ENCODE data around the gene CTNNBIP1. TPM values are rescaled to one million over a fixed set of nuclear protein-coding genes. Genes with fewer than 3 reads are reported as not detected.
"Not testable (repeated sequence)": the region's sequence is repeated elsewhere in the genome, so short reads cannot be mapped to it uniquely, and the experiment has no call there.

The CTNNBIP1 gene
- total RNA-seq, 2 donors from 2014 or later = 65.0 to 69.5 TPM

- Mint-ChIP-seq H3K27ac (no peak overlapping the region), H3K4me3 (no peak overlapping the region), H3K9me3 (no peaks in the 10 kb centered on the region), H3K36me3 (ENCODE audit: low read depth) (no peaks in the 10 kb centered on the region), H3K4me1 (peaks cover 15% of the 10 kb centered on the region), H3K27me3 (ENCODE audit: insufficient read depth) (no peaks in the 10 kb centered on the region)
- no peak for DNase-seq
- Histone ChIP-seq H3K27me3 (ENCODE audit: control insufficient read depth, insufficient read depth, low read length, poor library complexity, severe bottlenecking) (no peaks in the 10 kb centered on the region), H3K9ac (ENCODE audit: extremely low read depth, low read length, poor library complexity, severe bottlenecking) (no peak overlapping the region), H3K27ac (ENCODE audit: low read depth, low read length) (no peak overlapping the region), H3K36me3 (ENCODE audit: control insufficient read depth, insufficient read depth, low read length) (no peaks in the 10 kb centered on the region), H3K9me3 (ENCODE audit: control insufficient read depth, low read length) (no peaks in the 10 kb centered on the region), H3K4me1 (ENCODE audit: control insufficient read depth, insufficient read depth, low read length) (no peaks in the 10 kb centered on the region), H3K4me3 (ENCODE audit: low read length) (no peak overlapping the region)
- TF ChIP-seq CTCF (conservative IDR thresholded peaks at IDR 0.05) = no peak
- WGBS, 2 experiments (ENCODE audit: insufficient coverage in 1 of 2, insufficient read length in 1 of 2) = 100% methylated on average over 1 of the region's 1 CpG
Observed at GRCh38 chr1:9917901-9918300, 7.8 kb upstream of the CTNNBIP1 start.

GRCh38 chr1:9917495-9917894 lies 7.4 kb upstream of the CTNNBIP1 start:
- not testable (repeated sequence) for H3K4me3 ChIP-seq (ENCODE audit: low read length); H3K36me3 Mint-ChIP-seq (ENCODE audit: low read depth); H3K27me3 Mint-ChIP-seq (ENCODE audit: insufficient read depth); H3K9ac ChIP-seq (ENCODE audit: extremely low read depth, low read length, poor library complexity, severe bottlenecking); H3K4me1 ChIP-seq (ENCODE audit: control insufficient read depth, insufficient read depth, low read length); H3K9me3 Mint-ChIP-seq; H3K27ac ChIP-seq (ENCODE audit: low read depth, low read length); H3K36me3 ChIP-seq (ENCODE audit: control insufficient read depth, insufficient read depth, low read length); H3K4me3 Mint-ChIP-seq; H3K27ac Mint-ChIP-seq; H3K27me3 ChIP-seq (ENCODE audit: control insufficient read depth, insufficient read depth, low read length, poor library complexity, severe bottlenecking); DNase-seq; H3K9me3 ChIP-seq (ENCODE audit: control insufficient read depth, low read length)
- peaks cover 11% of the 10 kb centered on the region for H3K4me1 Mint-ChIP-seq
- 87% methylated on average over 3 of the region's 3 CpGs; no CpG with 5 or more reads in 1 of the 2 experiments for WGBS, 2 experiments (ENCODE audit: insufficient coverage in 1 of 2, insufficient read length in 1 of 2)

- no peak overlapping the region for H3K27ac ChIP-seq (ENCODE audit: low read depth, low read length)
- H3K9me3 ChIP-seq (ENCODE audit: control insufficient read depth, low read length) = no peaks in the 10 kb centered on the region
- Mint-ChIP-seq H3K27me3 (ENCODE audit: insufficient read depth) (no peaks in the 10 kb centered on the region), H3K36me3 (ENCODE audit: low read depth) (no peaks in the 10 kb centered on the region), H3K9me3 (no peaks in the 10 kb centered on the region), H3K4me3 (no peak overlapping the region), H3K27ac (no peak overlapping the region), H3K4me1 (peaks cover 6% of the 10 kb centered on the region)
- no peak for DNase-seq
- TF ChIP-seq CTCF (conservative IDR thresholded peaks at IDR 0.05) = no peak
- WGBS, 2 experiments (ENCODE audit: insufficient coverage in 1 of 2, insufficient read length in 1 of 2) = 84% methylated on average over 2 of the region's 2 CpGs; no CpG with 5 or more reads in 1 of the 2 experiments
- H3K4me1 ChIP-seq (ENCODE audit: control insufficient read depth, insufficient read depth, low read length) = no peaks in the 10 kb centered on the region
- H3K36me3 ChIP-seq (ENCODE audit: control insufficient read depth, insufficient read depth, low read length) = no peaks in the 10 kb centered on the region
- H3K4me3 ChIP-seq (ENCODE audit: low read length) = no peak overlapping the region
- H3K27me3 ChIP-seq (ENCODE audit: control insufficient read depth, insufficient read depth, low read length, poor library complexity, severe bottlenecking) = no peaks in the 10 kb centered on the region
- H3K9ac ChIP-seq (ENCODE audit: extremely low read depth, low read length, poor library complexity, severe bottlenecking) = no peak overlapping the region
Observed at GRCh38 chr1:9916452-9916851, 6.4 kb upstream of the CTNNBIP1 start.

- H3K27ac ChIP-seq (ENCODE audit: low read depth, low read length) = no peak overlapping the region
- no peaks in the 10 kb centered on the region for H3K9me3 ChIP-seq (ENCODE audit: control insufficient read depth, low read length)
- no peaks in the 10 kb centered on the region for H3K9me3 Mint-ChIP-seq
- H3K4me1 ChIP-seq (ENCODE audit: control insufficient read depth, insufficient read depth, low read length) = no peaks in the 10 kb centered on the region
- H3K36me3 Mint-ChIP-seq (ENCODE audit: low read depth) = no peaks in the 10 kb centered on the region
- H3K4me3 Mint-ChIP-seq = no peak overlapping the region
- H3K27ac Mint-ChIP-seq = no peak overlapping the region
- H3K4me1 Mint-ChIP-seq = peaks cover 11% of the 10 kb centered on the region
- 67 to 94% methylated on average over 1 to 2 of the region's 2 CpGs for WGBS, 2 experiments (ENCODE audit: insufficient coverage in 1 of 2, insufficient read length in 1 of 2)
- no peak overlapping the region for H3K9ac ChIP-seq (ENCODE audit: extremely low read depth, low read length, poor library complexity, severe bottlenecking)
- no peaks in the 10 kb centered on the region for H3K36me3 ChIP-seq (ENCODE audit: control insufficient read depth, insufficient read depth, low read length)
- H3K4me3 ChIP-seq (ENCODE audit: low read length) = no peak overlapping the region
- no peaks in the 10 kb centered on the region for H3K27me3 Mint-ChIP-seq (ENCODE audit: insufficient read depth)
- TF ChIP-seq CTCF (conservative IDR thresholded peaks at IDR 0.05) = no peak
- DNase-seq = no peak
- H3K27me3 ChIP-seq (ENCODE audit: control insufficient read depth, insufficient read depth, low read length, poor library complexity, severe bottlenecking) = no peaks in the 10 kb centered on the region
Observed at GRCh38 chr1:9914610-9914937, 4.5 kb upstream of the CTNNBIP1 start.

Data from endodermal cell (in vitro differentiated cells).